GM19025 (cell line): ENCODE data around the gene ZC3H14.

Source experiments
- ATAC-seq: cut with Tn5 transposase; IDR thresholded peaks from one replicate; pipeline ENCODE4 v1.9.1; 2021; ENCODE audit warnings: mild to moderate bottlenecking, low read depth, moderate library complexity; ENCODE audit not compliant: unreplicated experiment

Gene ZC3H14

GRCh38 chr14:88668448-88669116 lies 105.7 kb downstream of the ZC3H14 start:
- ATAC-seq = peak; percentile 41

DNA sequence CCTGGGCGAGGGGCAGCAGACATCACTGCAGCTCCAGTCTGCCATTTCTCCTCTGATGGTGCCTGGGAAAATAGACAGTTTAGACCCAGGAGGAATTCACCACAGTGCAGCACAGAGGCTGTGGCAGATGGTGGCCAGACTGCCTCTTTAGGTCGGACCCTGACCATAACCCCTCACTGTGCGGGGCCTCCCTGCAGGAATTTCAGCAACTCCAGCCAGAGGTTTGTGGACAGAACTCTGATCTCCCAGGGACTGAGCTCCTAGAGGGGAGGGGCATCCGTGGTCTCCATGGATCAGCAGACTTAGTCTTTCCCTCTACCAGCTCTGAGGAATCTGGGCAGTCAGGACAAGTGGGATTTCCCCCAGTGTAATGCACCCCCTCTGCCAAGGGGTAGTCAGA lies 106.5 kb downstream of the ZC3H14 start:
- no peak for ATAC-seq
